DMS 273 treated with DMSO at 0.1 percent for 48 hours (cell line): ENCODE data around the gene CLASP1.

ENCODE experiments used
- DNase-seq: peaks from one replicate; lab custom pipeline; 2025; lab: John Stamatoyannopoulos, UW

Gene CLASP1

DNA sequence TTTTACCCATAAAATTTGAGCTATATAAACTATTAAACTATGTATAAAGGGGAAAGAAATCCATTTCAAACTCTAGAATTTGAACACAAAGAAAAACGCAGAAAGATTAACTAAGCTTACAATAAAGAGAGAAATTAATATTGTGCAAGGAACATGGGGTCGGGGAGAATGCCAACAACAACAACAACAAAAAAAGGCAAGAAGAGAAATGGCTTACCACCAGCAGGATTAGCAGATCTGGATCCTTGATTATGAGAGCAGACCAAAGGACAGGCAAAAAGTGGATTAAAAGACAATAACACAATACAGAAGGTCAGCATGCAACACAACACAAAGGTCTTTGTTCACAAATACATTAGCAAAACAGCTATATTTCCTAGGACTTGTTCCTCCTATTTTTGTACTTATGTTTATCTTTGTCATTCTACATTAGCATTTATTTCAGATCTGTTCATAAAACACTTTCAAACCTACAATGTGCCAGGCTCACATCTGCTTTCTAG, 222.0 kb downstream of the CLASP1 start:
- no peak for DNase-seq

DNA sequence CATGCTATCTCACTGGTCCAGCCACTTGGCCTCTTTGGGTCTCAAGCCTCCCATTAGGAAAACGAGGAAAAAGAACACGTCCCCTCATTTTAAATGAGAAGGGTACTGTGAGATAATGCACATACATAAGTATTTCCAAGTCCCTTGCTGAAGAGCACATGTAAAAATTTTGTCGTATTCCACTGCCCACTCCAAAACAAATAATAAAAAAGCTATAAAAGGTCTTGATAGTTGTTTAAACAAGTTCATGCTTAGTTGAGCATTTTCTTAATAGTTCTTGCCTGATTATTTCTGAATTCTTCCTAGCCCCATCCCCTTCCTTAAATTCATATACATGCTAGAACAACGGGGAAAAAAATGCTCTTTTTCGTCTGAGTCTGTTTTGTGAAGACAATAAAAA, 228.8 kb downstream of the CLASP1 start:
- DNase-seq, result no peak

DNA sequence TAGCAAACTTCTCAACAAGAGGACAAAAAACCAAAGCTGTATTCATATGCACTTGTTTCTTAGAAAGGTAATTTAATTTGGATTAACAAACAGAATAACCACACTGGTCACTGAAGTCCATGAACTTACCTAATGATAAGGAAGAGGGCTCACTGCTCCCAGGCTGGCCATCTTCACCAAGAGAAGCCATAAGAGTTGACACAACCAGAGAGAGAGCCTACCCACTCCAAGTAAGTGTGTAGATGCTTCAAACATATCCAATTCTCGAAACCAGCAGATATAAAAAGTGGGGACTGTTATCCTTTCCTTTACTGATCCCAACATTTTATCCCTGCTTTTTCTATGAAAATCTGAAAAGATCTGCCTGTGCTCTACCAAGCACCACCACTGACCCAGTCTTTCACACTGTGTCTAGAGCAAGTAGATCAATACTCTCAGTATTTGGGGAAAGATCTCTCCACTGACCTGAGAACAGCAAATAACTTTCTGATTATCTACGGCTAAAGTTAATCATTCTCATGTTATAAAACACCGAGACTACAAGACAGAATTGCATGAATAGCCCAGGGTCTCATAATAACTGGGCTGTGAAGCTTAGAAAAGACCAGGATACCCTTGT, 230.1 kb downstream of the CLASP1 start:
- DNase-seq, result no peak

DNA sequence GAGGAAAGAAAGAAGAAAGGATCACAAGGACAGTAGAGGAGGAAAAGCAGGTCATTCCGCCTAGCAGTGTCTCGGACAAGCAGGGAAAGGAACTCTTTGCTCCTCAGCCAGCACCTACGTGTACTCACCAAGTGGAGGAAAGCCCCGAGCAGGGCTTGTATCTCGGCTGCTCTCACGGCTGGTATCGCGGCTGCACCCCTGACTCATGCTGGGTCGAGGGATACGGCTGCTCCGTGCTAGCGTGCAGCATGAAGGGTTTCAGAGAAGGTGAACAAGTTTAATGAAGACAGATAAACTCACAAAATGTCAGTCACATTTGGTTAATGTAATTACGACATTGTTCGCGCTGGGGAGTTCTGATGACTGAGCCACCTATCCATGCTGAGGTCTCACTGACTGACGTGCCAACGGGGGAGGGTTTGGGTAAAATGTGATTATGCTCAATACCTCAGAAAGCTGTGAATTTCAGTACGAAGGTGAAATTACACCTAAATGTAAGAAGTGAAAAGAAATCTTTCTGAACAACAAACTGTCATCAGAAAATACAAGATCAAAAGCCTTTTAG, 230.7 kb downstream of the CLASP1 start:
- no peak for DNase-seq

DNA sequence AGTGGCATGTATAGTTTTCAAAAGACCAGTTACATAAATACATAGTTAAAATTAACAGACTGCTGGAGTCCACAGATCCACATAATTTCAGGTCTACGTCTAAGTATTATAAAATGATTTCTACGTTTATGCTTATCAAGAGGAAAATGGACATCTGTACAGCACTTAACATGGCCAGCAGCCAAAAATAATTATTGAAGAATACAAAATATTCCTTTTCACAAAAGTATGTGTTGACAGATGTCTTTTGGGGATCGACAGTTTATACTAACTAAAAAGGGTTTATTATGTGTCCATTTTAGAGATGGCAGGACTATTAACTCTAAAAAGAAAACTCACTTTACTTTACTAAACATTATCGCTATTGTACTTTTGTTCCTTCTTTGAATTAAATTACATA, 231.4 kb downstream of the CLASP1 start:
- DNase-seq, result no peak

DNA sequence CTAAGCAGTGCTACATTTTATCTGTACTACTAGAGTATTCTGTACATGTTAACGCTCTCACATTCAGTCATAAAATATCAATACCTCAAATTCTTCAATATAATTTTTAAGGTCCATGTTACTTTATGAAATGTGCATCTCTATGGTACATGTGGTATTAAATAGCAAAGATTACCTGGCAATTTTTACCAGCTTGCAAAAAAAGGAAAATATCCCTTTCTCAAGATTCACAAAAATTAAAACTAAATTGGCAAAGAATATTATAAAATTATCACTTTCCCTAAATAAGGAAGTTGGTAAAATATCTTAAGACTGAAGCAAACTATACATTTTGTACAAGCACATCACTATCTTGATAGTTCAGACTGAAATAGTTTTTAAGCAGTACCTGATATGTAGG, 233.5 kb downstream of the CLASP1 start:
- DNase-seq, result no peak

DNA sequence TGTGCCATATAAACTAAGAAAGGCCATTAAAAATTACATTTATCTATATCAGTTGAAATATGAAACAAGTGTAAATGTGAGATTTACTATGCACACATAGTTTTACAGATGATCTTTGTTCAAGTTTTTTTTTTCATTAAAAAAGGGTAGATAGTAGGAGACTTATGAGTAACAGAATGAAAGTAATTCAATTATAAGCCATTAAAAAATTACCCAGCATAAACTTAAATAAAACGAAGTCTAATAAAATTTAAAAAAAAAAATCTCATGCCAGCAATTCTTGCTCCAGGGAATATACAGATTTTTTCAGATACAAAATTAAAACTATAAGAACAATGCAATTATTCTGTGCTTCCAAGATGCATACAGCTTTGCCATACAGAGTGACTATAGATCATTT, 236.9 kb downstream of the CLASP1 start:
- DNase-seq, result no peak

DNA sequence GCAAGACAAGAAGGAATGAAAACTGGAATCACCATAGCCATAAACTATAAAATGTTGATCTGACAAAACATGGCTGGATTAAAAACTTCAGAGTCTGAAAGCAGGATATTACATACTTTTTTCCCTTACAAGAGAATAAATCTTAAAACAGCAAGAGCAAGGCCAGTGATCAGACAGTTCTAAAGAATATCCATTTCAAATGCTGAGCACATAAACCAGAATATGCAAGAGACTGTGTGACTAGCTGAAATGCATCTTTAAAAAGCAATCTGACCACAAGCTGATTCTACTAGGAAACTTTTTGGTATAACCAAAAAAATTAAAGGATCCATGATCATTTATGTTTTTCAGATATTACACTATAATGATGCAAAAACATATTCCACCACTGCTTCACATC, 239.3 kb downstream of the CLASP1 start:
- DNase-seq, result no peak

DNA sequence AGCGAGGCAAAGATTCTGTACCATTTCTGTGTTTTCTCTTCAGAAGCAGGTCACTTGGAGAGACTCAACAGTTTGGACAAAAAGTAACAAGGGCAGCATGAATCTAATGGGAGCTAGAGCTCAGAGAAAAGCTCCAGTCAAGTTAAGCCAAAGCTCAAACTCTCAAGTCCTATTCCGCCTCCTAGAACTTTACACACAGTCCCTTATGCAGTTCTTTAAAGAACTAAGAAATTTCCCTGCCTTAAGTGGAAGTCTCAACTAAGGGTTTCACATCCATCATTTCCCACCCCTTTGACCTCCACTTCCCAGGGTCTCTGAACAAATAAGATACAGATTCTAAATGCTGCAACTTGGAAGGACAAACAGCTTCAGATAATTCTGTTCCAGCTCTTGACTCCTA, 239.9 kb downstream of the CLASP1 start:
- DNase-seq, result no peak

DNA sequence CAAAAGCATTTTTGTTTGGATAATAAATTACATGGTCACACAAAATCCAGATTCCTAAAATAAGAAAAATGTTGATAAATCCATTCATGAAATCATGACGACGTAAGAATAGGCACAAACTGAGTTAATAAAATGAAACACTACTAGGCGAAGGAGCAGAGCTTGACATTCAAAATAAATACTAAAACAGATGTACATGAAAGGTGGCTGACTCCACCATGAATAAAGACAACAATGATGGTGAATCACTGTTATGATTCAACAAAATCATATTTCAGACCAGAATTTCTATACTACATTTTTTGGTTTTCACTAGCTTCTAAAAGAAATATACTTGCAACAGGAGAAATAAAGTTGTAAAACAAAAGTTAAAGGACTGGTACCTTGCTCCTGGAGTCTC, 240.6 kb downstream of the CLASP1 start:
- no peak for DNase-seq

DNA sequence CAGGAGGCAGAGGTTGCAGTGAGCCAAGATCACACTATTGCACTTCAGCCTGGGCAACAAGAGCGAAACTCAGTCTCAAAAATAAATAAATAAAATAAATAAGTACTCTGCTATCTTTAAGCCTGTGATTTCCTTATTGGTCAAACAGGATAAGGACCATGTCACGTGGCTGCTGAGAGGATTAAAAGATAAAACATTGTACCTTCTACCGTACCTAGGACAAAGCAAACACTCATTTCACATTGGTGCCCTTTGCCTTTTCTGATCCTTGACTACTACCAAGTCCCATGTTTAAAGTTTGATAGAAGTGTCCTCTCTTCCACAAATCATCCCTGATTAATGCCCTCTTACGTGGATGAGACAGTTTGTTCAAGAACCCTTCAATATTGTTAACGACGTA, 244.0 kb downstream of the CLASP1 start:
- no peak for DNase-seq

DNA sequence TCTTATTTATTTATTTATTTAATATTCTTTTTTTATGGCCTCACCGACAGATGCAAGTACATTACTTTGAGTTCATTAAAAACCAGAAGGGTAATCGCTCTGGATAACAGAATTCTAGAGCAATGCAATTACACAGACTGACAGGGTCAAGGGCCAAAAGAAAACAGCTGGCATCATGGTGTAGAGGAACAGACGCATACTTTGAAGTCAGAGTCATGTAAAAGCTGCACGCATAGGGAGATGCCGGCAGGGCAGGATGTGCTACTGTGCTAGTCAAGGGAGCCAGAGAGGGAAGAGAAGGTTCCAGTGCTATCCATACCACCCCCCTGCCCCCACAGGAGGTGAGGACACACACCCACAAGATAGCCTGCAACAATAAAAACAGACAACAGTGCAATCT, 249.1 kb downstream of the CLASP1 start:
- no peak for DNase-seq

DNA sequence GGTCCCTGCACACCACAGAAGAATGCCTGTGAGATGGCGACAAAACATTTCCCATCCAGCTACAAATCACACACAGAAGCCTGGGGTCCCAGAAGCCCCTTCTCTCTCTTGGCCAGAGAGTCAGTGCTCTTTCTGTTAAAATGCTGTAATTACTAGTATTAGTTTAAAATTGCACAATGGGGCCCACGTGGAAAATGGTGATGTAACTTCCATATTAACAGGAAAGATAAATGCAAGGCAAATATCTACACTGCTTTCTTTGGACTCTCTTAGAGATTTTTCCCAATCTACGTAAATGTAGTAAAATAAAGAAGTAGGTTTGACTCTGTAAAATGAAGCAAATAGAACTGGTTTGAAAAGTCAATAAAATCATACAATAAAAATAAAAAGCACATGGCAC, 250.4 kb downstream of the CLASP1 start:
- DNase-seq, result no peak

DNA sequence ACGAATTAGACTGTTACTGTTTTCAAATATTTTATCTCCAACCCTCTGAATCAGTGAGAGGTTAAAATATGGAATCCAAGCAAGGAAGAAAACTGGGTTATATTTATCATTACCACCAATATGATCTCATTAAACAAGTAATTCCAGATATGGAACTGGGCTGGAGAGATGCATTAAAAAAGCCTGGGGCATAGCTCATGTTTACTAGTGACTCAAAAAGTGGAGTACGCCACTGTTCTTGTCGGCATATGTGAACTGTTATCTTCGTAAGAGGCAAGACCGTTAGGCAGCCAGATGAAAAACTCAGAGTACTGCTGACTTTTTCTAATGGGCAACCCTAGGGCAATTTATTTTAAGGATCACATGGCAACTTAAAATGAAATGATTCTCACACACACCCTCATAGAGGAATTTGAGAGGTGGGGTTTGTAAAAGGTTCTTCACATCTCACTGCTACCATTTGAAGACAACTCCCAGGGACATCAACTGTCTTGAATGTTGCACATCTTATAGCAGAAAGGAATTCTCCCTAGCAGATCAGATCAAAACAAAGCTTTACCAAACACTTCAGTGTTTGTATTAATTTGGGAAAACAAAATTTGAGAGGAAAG, 259.1 kb downstream of the CLASP1 start:
- no peak for DNase-seq

DNA sequence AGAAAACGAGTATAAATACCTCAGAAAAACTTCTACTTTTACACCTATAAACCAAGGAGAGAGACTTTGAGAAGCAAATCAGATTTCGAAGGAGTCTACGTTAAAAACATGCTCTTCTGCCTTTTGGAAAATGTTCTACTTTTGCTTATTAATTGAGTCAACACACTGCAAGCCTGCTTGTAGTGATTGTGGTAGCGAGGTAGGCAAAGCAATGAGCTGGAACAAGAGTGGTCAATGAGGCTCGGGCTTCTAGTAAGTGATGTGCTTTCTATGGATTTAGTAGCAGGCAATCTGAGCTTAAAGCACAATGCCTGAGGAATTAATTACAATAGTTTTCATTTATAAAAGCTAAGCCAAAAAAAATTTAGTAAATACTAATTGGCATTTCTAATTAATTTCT, 260.9 kb downstream of the CLASP1 start:
- DNase-seq, result no peak

DNA sequence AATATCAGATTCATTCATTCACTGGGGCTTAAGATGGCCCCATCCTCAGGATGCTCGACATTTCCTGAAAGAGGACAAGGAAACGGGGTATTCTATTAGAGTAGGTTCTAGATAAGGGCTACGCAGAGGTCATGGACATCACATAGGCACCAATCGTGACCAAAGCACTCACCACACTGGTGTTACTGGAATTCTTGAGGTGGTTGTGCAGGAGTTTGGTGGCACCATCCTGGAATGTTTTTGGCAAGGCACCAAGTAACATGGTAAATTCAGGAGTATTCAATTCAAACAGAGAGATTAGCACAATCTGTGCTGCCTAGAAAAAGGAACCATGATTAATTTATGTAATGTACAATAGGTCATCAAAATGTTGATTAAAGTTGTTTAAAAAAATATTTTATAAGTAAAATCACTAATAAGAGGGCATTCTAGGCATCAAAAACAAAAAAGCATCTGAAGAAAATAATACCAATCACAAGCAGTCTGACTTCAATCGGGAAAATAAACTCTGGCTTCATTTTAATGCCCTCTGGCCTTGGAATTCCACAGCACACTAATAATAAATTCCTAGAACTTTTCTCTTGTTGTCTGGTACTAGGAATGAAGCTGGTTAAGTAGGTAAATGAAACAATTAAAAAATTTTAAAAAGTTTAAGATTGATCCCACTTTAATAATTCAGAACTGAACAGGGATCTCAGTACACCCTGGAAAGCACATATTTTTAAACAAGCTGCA, 261.5 kb downstream of the CLASP1 start:
- no peak for DNase-seq

DNA sequence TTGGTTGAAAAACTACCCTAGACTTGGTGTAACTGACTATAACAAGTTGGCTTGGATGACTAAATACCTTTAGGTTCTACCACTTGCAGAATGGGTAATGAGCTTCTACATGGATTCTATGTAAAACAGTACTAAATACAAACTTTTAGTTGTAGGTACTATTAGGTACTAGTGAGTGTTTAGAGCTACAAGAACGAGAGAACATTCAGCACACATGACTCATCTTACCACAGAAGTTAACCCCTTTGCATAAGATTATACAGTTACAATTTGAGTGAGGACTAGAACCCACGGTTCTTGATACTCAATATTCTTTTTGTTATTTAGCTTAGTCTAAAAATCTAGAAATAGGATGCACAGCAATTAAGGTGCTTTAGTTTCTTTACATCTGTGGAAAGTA, 262.6 kb downstream of the CLASP1 start:
- no peak for DNase-seq

DNA sequence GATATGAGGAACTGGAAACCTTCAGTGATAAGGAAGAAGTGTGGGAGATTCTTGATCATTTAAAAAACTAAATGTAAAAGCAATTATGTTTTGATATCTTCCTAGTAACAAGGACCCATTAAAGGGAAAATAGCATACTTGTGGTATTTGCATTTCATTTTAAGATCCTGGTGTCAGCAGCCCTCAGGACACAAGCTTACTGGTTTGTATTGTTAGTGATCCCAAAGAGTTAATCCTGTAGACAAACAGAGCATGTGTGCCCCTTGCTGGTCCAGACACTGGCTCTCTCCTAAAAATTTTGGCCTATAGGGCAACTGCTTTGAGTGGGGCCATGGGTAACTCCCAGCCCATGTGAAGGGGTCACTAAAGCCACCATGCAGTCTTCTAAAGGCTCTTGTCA, 263.2 kb downstream of the CLASP1 start:
- no peak for DNase-seq

DNA sequence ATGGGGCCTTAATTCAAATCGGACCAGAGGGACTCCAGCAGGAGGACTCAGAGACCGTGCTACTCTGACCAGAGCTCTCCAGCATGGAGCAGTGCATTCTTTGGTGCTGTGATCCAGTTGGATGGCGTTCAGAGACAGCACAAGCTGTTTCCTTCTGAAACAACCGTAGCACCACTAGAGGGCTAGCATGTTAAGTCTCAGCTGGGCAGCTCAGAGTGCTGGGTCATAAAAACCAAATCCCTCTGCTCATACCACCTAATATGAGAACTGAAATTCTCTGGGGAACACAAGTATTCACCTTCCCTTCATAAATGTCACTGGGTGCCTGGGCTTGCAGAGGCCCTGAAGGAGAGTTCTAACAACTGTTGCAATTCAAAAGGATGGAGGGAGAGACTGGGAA, 266.5 kb downstream of the CLASP1 start:
- no peak for DNase-seq

DNA sequence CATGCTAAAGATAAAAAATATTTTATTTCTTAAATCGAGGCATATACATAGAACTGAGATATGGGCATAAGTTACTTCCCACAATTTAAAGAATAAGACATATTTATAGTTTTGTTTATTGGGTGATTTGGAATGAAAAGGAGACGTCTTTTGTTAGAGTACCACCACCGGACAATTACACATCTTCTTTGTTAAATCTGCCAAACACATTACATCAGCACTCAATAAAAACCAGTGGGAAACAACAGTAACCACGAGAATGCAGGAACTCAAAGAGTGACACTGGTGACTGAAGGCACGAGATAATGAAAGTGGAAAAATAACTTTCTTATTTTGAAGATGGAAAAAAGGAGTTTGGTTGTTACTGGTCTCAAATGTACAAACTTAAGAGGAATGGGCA, 271.6 kb downstream of the CLASP1 start:
- DNase-seq, result no peak

DNA sequence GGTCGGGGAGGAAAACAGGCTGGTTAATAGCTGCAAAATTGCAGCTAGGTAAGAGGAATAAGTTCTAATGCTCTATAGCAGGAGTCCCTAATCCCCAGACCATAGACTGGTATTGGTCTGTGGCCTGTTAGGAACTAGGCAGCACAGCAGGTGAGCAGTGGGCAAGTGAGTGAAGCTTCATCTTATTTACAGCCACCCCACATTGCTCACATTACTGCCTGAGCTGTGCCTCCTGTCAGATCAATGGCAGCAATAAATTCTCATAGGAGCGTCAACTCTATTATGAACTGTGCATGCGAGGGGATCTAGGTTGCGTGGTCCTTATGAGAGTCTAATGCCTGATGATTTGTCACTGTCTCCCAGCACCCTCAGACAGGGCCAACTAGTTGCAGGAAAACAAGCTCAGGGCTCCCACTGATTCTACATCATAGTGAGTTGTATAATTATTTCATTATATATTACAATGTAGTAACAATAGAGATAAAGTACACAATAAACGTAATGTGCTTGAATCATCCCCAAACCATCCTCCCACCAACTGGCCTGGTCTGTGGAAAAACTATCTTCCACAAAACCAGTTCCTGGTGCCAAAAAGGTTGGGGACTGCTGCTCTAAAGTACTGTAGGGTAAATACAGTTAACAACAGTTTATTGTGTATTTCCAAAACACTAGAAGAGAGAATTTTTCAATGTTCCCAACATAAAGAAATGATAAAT, 272.6 kb downstream of the CLASP1 start:
- DNase-seq, result no peak

DNA sequence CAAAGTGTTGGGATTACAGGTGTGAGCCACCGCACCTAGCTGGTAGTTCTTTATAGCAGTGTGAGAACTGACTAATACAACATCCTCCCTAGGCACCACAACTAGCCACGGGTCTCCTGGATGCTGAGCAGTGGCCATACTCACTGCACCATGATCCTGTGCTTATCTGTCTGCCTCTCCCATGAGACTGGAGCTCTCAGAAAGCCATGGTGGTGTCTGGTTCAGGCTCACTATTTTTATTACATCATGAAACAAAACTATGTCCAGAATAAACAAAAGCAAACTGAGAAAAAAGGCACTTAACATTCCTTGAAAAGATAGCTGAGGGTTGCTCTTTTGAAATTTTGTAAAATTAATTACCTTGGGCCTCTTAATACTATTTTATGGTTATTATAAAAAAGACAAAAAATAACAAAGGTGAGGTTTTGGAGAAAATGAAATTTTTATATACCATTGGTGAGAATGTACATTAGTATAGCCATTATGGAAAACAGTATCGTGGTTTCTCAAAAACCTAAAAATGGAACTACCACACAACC, 273.6 kb downstream of the CLASP1 start:
- DNase-seq, result no peak
